Fibroblast of lung (primary cell): ENCODE results near the gene XRRA1. TPM values are rescaled to one million over a fixed set of nuclear protein-coding genes. Genes with fewer than 3 reads are reported as not detected.

Source experiments
- DNase-seq, 2 donors: peaks; one replicate each; pipeline versions ENCODE4 v3.0.0 to v3.0.0-alpha.2; 2010; ENCODE audit warnings: low read depth in 2 of 2
- H2AFZ ChIP-seq: 2 replicates; pipeline ENCODE4 v1.5.1; 2012; ENCODE audit warnings: low read length, control low read depth, inconsistent platforms
- H3K27ac ChIP-seq: 2 replicates; pipeline ENCODE4 v1.5.1; 2011; ENCODE audit warnings: low read length, control low read depth; ENCODE audit not compliant: insufficient read depth
- H3K27me3 ChIP-seq: 2 replicates; pipeline ENCODE4 v1.5.1; 2011; ENCODE audit warnings: mild to moderate bottlenecking, low read length; ENCODE audit not compliant: control insufficient read depth, insufficient read depth
- H3K36me3 ChIP-seq: 2 replicates; pipeline ENCODE4 v1.5.1; 2011; ENCODE audit warnings: low read length; ENCODE audit not compliant: control insufficient read depth, insufficient read depth
- H3K4me1 ChIP-seq: 2 replicates; pipeline ENCODE4 v1.5.1; 2011; ENCODE audit warnings: low read length; ENCODE audit not compliant: control insufficient read depth, insufficient read depth; ENCODE audit errors: extremely low read depth
- H3K4me2 ChIP-seq: 2 replicates; pipeline ENCODE4 v1.5.1; 2011; ENCODE audit warnings: low read length, control low read depth; ENCODE audit not compliant: insufficient read depth; ENCODE audit errors: extremely low read depth
- H3K4me3 ChIP-seq, 4 experiments: fragments of 200-600 bp in 1 of 4; sonication (generic) in 1 of 4; replicated peaks in 1 of 4; 2 replicates each; pipeline ENCODE4 v1.5.1; 2011 to 2016; ENCODE audit warnings: low read length in 4 of 4, low read depth in 3 of 4, mild to moderate bottlenecking in 3 of 4, control low read depth in 2 of 4, inconsistent platforms in 1 of 4, mixed read lengths in 1 of 4; ENCODE audit not compliant: insufficient read depth in 1 of 4; ENCODE audit errors: control extremely low read depth in 1 of 4
- H3K79me2 ChIP-seq: 2 replicates; pipeline ENCODE4 v1.5.1; 2012; ENCODE audit warnings: mild to moderate bottlenecking, low read length, inconsistent platforms; ENCODE audit not compliant: control insufficient read depth, insufficient read depth
- H3K9ac ChIP-seq: 2 replicates; pipeline ENCODE4 v1.5.1; 2011; ENCODE audit warnings: mild to moderate bottlenecking, low read length, control low read depth; ENCODE audit not compliant: insufficient read depth
- H3K9me3 ChIP-seq: 2 replicates; pipeline ENCODE4 v1.5.1; 2012; ENCODE audit warnings: low read depth, low read length; ENCODE audit not compliant: control insufficient read depth, insufficient read depth
- H4K20me1 ChIP-seq: 2 replicates; pipeline ENCODE4 v1.5.1; 2011; ENCODE audit warnings: low read length; ENCODE audit not compliant: control insufficient read depth, insufficient read depth; ENCODE audit errors: extremely low read depth
- CTCF ChIP-seq, 2 donors: IDR thresholded peaks in 1 of 2; conservative IDR thresholded peaks in 1 of 2; 1 replicate in 1 of 2; 2 replicates in 1 of 2; pipeline ENCODE4 v1.5.1; 2011 to 2012; ENCODE audit warnings: low read length in 2 of 2, control low read depth in 1 of 2, inconsistent platforms in 1 of 2, low read depth in 1 of 2, mild to moderate bottlenecking in 1 of 2
- EZH2 ChIP-seq: IDR thresholded peaks from 2 replicates; pipeline ENCODE4 v1.5.1; 2012; ENCODE audit warnings: low read length, control low read depth, mild to moderate bottlenecking; ENCODE audit errors: missing control alignments
- polyA plus RNA-seq, 2 donors: library from polyadenylated mRNA; depleted of rRNA in 1 of 2; stranded (reverse) in 1 of 2; unstranded in 1 of 2; fragments of >200 nt; gene quantifications; 2 replicates each; pipeline ENCODE4 v1.2.1, GENCODE V29; 2011 to 2012; ENCODE audit warnings: missing spikeins in 1 of 2
- total RNA-seq: library from RNA; depleted of rRNA; stranded (reverse); fragments of >200 nt; gene quantifications from 2 replicates; pipeline ENCODE4 v1.2.1, GENCODE V29; 2014

XRRA1 gene
- total and polyA plus RNA-seq, 2 donors (not counting 1 experiment from before 2014, with no cell fraction given) = 5.0 to 8.6 TPM

- H2AFZ ChIP-seq = no peak overlapping the region
- H3K4me3 ChIP-seq = no peak overlapping the region
- no peak overlapping the region for H3K27ac ChIP-seq
- no peak for DNase-seq
- H3K27me3 ChIP-seq = no peaks in the 10 kb centered on the region
- TF ChIP-seq CTCF (conservative IDR thresholded peaks at IDR 0.05 in 1 of 2, IDR thresholded peaks at IDR 0.05 in 1 of 2; ENCODE audit: low read depth in 1 of 2, low read length in 2 of 2) (no peak), EZH2 (no peak)
- no peaks in the 10 kb centered on the region for H4K20me1 ChIP-seq
- no peak overlapping the region for H3K9ac ChIP-seq
- peaks cover 11% of the 10 kb centered on the region for H3K36me3 ChIP-seq
- no peaks in the 10 kb centered on the region for H3K79me2 ChIP-seq
- no peak overlapping the region for H3K4me2 ChIP-seq
- no peaks in the 10 kb centered on the region for H3K9me3 ChIP-seq
- peaks cover 4% of the 10 kb centered on the region for H3K4me1 ChIP-seq
Observed at GRCh38 chr11:74844072-74844471, 104.8 kb downstream of the XRRA1 start.

GRCh38 chr11:74842967-74843366, 105.9 kb downstream of the XRRA1 start:
- DNase-seq = no peak
- Histone ChIP-seq H3K9ac (no peak overlapping the region), H3K4me1 (no peaks in the 10 kb centered on the region), H3K36me3 (peaks cover 10% of the 10 kb centered on the region), H3K4me3 (no peak overlapping the region), H2AFZ (no peak overlapping the region), H3K4me2 (no peak overlapping the region), H3K9me3 (no peaks in the 10 kb centered on the region), H3K27me3 (no peaks in the 10 kb centered on the region), H3K79me2 (no peaks in the 10 kb centered on the region), H4K20me1 (no peaks in the 10 kb centered on the region), H3K27ac (no peak overlapping the region)
- TF ChIP-seq CTCF (conservative IDR thresholded peaks at IDR 0.05 in 1 of 2, IDR thresholded peaks at IDR 0.05 in 1 of 2; ENCODE audit: low read depth in 1 of 2, low read length in 2 of 2) = no peak
- no peak for TF ChIP-seq EZH2

GRCh38 chr11:74840486-74840885, 108.4 kb downstream of the XRRA1 start:
- Histone ChIP-seq H3K27me3 (no peaks in the 10 kb centered on the region), H3K4me3 (no peak overlapping the region), H3K9me3 (no peaks in the 10 kb centered on the region), H3K4me2 (no peak overlapping the region), H3K36me3 (peaks cover 12% of the 10 kb centered on the region), H3K9ac (no peak overlapping the region), H3K4me1 (no peaks in the 10 kb centered on the region), H3K27ac (no peak overlapping the region), H2AFZ (no peak overlapping the region), H3K79me2 (no peaks in the 10 kb centered on the region), H4K20me1 (no peaks in the 10 kb centered on the region)
- no peak for TF ChIP-seq CTCF (conservative IDR thresholded peaks at IDR 0.05 in 1 of 2, IDR thresholded peaks at IDR 0.05 in 1 of 2; ENCODE audit: low read depth in 1 of 2, low read length in 2 of 2)
- no peak for DNase-seq
